Measurements from ENCODE around the gene TBX10. TPM values are rescaled to one million over a fixed set of nuclear protein-coding genes. Genes with fewer than 3 reads are reported as not detected.

The TBX10 gene
- total and polyA plus RNA-seq, 2 donors (not counting 3 experiments of a cell fraction or from before 2014, with no cell fraction given), result not detected

GRCh38 chr11:67582011-67582410 is 57.6 kb downstream of the TBX10 start:
- Histone ChIP-seq H4K20me1 (replicated peaks; ENCODE audit: control insufficient read depth, extremely low read depth, insufficient read depth, low read length) (no peaks in the 10 kb centered on the region), H3K4me2 (ENCODE audit: insufficient read depth, low read length) (no peak overlapping the region), H3K4me1 (ENCODE audit: control insufficient read depth, extremely low read depth, insufficient read depth, low read length) (peaks cover 17% of the 10 kb centered on the region), H3K9ac (replicated peaks; ENCODE audit: extremely low read depth, insufficient read depth, low read length) (no peak overlapping the region), H3K4me3 (replicated peaks in 1 of 3; ENCODE audit: insufficient read depth in 1 of 3, low read depth in 1 of 3, low read length in 3 of 3) (no peak overlapping the region), H3K27me3 (ENCODE audit: control insufficient read depth in 2 of 2, insufficient read depth in 2 of 2, low read length in 2 of 2) (peaks cover 2 to 4% of the 10 kb centered on the region in 2 experiments), H3K79me2 (ENCODE audit: control insufficient read depth, insufficient read depth, low read length) (peaks cover 26% of the 10 kb centered on the region), H3K9me3 (replicated peaks; ENCODE audit: control insufficient read depth, insufficient read depth, low read length) (no peaks in the 10 kb centered on the region), H3K36me3 (ENCODE audit: control insufficient read depth in 2 of 2, extremely low read depth in 1 of 2, insufficient read depth in 2 of 2, low read length in 2 of 2) (peaks cover 7 to 14% of the 10 kb centered on the region in 2 experiments), H3K27ac (ENCODE audit: insufficient read depth, low read depth, low read length) (no peak overlapping the region), H2AFZ (ENCODE audit: low read depth, low read length) (no peak overlapping the region), H3K9me1 (replicated peaks; ENCODE audit: control insufficient read depth, extremely low read depth, insufficient read depth, low read length) (no peaks in the 10 kb centered on the region)
- DNase-seq (ENCODE audit: low read depth, low spot score), result no peak
- TF ChIP-seq JUN (IDR thresholded peaks at IDR 0.05; ENCODE audit: borderline replicate concordance, insufficient read depth, insufficient read length, low read depth) (no peak), CTCF (IDR thresholded peaks at IDR 0.05; ENCODE audit: extremely low read depth in 1 of 2, insufficient read depth in 1 of 2, low read depth in 1 of 2, low read length in 2 of 2) (no peak), FOS (IDR thresholded peaks at IDR 0.05; ENCODE audit: borderline replicate concordance, insufficient read depth, low read length) (no peak), MYC (IDR thresholded peaks at IDR 0.05; ENCODE audit: low read depth, low read length) (no peak), MAX (IDR thresholded peaks at IDR 0.05; ENCODE audit: insufficient read depth, insufficient read length) (no peak), POLR2AphosphoS5 (IDR thresholded peaks at IDR 0.05; ENCODE audit: insufficient read depth, low read depth, low read length) (no peak), POLR2A (IDR thresholded peaks at IDR 0.05; ENCODE audit: low read depth, low read length) (no peak), GATA2 (IDR thresholded peaks at IDR 0.05; ENCODE audit: insufficient read depth, insufficient read length, low read depth, low read length) (no peak), EZH2 (IDR thresholded peaks at IDR 0.05; ENCODE audit: borderline replicate concordance, low read depth, low read length, severe bottlenecking) (no peak)
- intact Hi-C loops (cut with micrococcal nuclease) (no loop called here), dilution Hi-C loops (cut with MboI; ENCODE audit: extremely low pct_ligation_motif_present, low sequenced_read_pairs) (no loop called here)
- CTCF ChIA-PET, result interaction anchor here (0.8 kb wide), 1 partner anchor 77 kb away, joined by 3 read pairs; no protein-coding TSS in a partner anchor
- POLR2A ChIA-PET, result no interaction called here
- no TSS peak for BruUV-seq (replicated peaks)
- FAIRE-seq, result no peak
